Muscle of back (tissue), 11 donors: ENCODE measurements around the gene PLK2. TPM values are rescaled to one million over a fixed set of nuclear protein-coding genes. Genes with fewer than 3 reads are reported as not detected.
A peak's percentile ranks its signal among the peaks of the same experiment; 100 is the strongest.

Experiments
- DNase-seq, 3 donors: peaks; one replicate each; pipeline versions ENCODE4 v3.0.0 to v3.0.0-alpha.2; 2013
- polyA plus RNA-seq, 10 donors: library from polyadenylated mRNA; unstranded; fragments of 120-200 nt; gene quantifications; one replicate each; pipeline ENCODE4 v1.2.1, GENCODE V29; 2013; ENCODE audit not compliant: insufficient read length in 10 of 10

The PLK2 gene
- polyA plus RNA-seq, 10 donors: 73.4 to 129 (median 88.3) TPM

DNA sequence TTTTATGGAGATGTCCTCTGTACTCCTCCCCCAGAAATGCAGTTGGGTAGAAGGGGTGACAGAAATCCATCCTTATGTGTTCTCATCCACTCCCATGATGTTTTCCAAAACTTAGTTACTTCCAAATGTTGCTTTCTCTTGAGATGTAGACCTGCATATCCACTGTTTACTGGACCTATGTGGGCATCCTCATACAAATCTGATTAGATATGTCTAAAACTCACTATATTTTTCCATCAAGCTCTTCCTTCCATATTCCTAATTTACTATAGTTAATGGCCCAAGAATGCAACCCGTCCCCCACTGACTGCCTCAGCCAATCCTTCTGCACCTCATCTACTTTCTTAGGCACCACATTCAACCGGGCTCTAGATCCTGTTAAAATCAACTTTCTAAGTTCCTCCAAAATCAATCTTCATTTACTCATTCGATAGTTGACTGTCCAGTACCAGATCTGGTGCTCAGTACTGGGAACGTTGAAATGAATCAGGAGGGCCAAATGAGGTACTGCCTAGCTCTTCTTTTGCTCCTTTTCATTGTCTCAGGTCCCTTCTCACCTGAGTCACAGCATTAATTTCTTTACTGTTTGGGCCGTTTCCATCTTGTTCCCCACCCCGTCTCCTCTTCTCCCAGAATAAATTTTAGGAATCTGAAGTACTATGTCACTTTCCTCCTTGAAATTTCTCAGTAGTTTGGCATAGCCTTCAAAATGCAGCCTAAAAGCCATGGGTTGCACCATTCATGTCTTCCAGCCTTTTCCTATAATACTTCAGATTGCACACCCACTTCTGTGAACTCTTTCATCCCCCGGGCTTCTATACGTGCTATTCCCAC lies 7.9 kb downstream of the PLK2 start:
- no peak for DNase-seq

GRCh38 chr5:58450811-58451629 lies 8.9 kb downstream of the PLK2 start:
- no peak for DNase-seq

GRCh38 chr5:58450018-58450417 lies 9.9 kb downstream of the PLK2 start:
- DNase-seq: no peak

DNA sequence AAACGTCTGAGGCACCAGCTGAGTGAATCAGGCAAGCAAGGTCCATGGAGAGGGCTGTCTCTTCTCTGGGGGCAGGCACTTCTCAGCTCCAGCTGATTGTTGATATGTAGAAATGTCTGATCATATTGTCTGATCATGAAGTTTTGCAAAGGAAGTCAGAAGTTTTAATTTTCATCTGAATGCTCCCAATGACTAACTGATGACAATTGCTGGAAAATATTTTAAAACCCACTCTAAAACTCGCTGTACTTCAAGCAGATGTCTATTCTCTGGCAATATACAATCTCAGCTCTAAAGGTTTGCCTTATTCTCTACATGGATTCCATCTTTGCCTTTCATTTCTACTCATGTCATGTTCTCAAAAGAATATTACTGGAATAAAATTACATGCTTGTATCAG lies 12.7 kb downstream of the PLK2 start:
- no peak for DNase-seq

GRCh38 chr5:58446024-58446423 lies 13.9 kb downstream of the PLK2 start:
- no peak for DNase-seq

DNA sequence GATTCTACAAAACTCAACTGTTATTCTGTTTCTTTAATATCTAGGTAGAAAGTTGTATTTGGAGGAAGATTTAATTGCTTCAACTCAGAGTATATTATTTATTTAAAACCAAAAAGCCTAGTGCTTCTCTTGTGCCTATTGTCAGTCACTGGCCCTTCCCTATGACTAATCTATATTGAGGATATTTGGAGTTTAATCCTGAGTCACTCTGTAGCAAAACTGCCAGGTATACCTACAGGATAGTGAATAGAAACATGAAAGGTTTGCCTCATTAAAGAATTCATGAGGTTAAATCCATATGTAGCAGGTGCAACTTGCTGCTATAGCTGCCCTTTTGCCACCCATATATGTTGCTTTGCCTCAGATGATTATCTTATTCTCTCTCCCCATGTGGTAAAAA lies 15.1 kb downstream of the PLK2 start:
- no peak for DNase-seq

DNA sequence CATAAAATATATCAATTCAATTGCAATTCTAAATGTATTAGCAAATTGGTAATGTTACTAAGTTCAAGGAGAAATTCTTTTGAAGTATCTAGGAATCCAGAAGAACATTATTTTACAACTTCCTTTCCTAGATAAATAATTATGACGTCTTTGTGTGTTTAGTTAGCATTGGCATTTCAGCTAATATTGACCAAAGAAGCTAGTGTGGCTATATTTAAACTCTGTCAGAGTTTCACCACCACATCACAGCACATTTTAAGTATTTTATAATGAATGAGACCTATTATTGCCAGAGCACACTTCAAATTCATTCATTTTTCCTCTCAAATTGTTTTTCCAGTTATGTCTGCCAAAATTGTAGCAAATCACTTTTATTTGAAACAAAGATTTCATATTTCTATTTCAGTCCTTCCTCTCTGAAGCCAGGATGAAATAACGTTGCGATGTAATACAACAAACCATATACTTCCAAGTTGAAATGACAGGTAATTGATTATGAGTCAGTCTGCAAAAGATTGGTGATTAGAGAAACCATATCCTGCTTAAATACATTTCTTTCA lies 18.9 kb downstream of the PLK2 start:
- no peak for DNase-seq

- no peak for DNase-seq
These were observed 20.7 kb downstream of the PLK2 start for GRCh38 chr5:58439094-58439644.

DNA sequence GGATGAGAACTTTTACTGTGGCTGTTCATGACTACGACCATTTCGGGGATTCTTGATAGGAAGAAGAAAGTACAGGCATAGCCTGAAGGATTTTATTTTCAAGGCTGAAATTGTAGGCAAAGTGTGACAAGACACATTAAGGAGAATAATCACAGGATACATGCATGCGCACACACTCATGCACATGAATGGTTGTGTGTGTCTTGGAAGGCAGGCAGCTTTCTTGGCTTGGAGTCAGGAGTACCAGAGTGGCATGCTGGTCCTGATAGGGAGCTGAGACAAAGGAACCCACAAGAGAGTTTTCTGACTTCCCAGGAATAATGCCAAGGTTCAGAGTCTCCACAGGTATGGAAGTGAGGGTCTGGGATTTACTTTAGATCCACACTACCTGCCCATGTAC lies 22.2 kb downstream of the PLK2 start:
- DNase-seq: no peak

DNA sequence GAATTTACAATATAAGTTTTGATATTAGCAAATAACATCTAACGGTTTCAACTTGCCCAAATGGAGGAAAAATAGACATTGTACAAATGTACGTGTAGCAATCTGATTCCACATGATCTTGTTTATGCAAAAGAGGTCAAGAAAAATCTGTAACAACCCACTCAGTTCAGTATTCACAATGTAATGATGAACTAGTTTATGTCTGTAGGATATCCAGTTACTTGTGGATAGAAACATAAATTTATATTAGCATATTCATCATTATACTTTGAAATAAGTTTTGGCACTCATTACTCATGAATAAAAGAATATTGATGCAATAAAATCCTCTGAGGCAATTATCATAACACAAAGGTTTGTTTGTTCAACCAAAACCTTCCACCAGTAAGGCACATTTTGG lies 28.1 kb downstream of the PLK2 start:
- no peak for DNase-seq

DNA sequence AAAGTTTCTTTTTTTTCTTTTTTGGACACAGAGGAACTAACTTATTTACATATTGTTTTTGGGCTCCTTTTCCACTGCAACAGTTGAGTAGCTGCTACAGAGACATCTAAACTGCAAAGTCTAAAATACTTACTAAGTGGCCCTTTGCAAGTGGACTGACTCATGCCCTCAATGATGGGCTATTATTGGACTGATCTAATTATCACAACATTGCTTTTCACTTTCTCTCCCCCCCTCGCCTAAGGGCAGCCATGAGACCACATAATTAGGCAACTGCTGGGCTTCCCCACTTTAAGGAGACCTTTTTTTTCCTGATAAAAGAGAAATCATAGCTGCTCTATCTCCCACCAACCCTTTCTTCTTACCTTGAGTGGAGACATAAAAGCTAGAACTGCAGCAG lies 47.0 kb downstream of the PLK2 start:
- DNase-seq: no peak

DNA sequence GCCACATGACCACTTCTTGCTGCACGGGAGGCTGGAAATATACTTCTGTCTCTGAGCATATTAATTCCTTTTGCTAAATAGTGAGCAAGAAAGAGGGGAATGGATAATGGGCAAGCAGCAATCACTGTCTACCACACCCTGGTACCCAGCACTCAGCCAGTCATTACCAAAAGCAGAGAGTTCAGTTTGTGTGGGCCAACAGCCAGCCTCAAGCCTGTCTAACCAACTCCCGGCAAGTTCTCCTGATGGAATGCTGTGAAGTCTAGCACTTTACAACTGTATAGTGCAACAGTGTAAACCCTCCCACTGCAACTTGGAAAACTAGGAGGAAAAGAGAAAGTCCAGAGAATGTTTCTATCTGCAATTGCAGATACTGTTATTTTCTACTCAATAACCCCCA lies 47.8 kb downstream of the PLK2 start:
- no peak for DNase-seq

- no peak for DNase-seq
These were observed 48.5 kb downstream of the PLK2 start for GRCh38 chr5:58411372-58411771.

DNA sequence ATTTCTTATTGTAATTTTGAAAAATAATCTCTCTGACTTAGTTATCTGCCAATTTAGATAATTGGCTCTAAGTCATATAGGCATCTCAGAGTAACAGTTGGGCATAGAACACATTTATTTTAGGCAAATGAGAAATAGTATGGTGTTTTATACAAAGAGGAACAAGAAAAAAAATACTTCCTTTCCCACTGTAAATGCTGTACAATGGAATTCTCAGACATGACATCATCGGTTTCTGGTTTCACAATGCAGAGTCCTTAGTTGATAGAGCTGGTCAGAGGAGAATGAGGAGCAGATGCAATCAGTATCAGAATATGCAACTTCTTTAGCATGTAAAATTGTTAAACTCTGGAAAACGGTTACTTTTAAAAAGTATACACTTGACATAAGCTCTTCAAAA lies 49.4 kb downstream of the PLK2 start:
- peak; percentile 23 to 66 (median 54) for DNase-seq

GRCh38 chr5:58407042-58407719 lies 52.7 kb downstream of the PLK2 start:
- DNase-seq: peak in 1 of 3 donors; percentile 65

- DNase-seq: no peak
These were observed 53.5 kb downstream of the PLK2 start for GRCh38 chr5:58406394-58406793.

GRCh38 chr5:58405175-58405574 lies 54.7 kb downstream of the PLK2 start:
- DNase-seq: no peak

DNA sequence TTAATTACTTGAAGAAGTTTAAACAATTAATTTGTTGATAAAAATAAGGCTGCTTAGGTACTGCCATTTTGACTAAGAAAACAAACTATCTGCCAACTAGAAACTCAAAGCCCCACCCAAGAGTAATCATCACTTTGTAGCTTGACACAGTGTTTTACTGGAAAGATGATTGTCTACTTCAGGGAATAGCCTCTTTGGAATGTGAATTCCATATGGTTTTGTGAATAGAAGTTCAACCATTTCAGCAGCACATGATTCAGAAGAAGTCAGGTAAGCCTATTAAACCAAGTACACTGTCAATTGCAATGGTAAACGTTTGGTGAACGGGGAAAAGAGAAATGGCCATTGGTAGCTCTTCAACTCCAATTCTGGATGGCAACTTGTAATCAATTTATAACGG lies 55.2 kb downstream of the PLK2 start:
- DNase-seq: no peak
